Glutamatergic neuron (in vitro differentiated cells): ENCODE data around the gene SLC50A1. TPM values are rescaled to one million over a fixed set of nuclear protein-coding genes. Genes with fewer than 3 reads are reported as not detected.
"Not testable (repeated sequence)": the region's sequence is repeated elsewhere in the genome, so short reads cannot be mapped to it uniquely, and the experiment has no call there.

Source experiments
- DNase-seq: peaks from one replicate; pipeline ENCODE4 v3.0.0; 2022
- H3K27ac Mint-ChIP-seq: one replicate; pipeline ENCODE4 v1.8.0; 2020; ENCODE audit warnings: mild to moderate bottlenecking, mixed read lengths, inconsistent platforms; ENCODE audit not compliant: unreplicated experiment
- H3K27me3 Mint-ChIP-seq: one replicate; pipeline ENCODE4 v1.8.0; 2020; ENCODE audit warnings: mild to moderate bottlenecking, moderate library complexity, mixed read lengths, inconsistent platforms; ENCODE audit not compliant: unreplicated experiment
- H3K36me3 Mint-ChIP-seq: one replicate; pipeline ENCODE4 v1.8.0; 2020; ENCODE audit warnings: mild to moderate bottlenecking, mixed read lengths, inconsistent platforms; ENCODE audit not compliant: unreplicated experiment
- H3K4me1 Mint-ChIP-seq: one replicate; pipeline ENCODE4 v1.8.0; 2020; ENCODE audit warnings: mild to moderate bottlenecking, low read depth, mixed read lengths, inconsistent platforms; ENCODE audit not compliant: unreplicated experiment
- H3K4me3 Mint-ChIP-seq: one replicate; pipeline ENCODE4 v1.8.0; 2020; ENCODE audit warnings: mild to moderate bottlenecking, mixed read lengths, inconsistent platforms; ENCODE audit not compliant: unreplicated experiment
- H3K9me3 Mint-ChIP-seq: one replicate; pipeline ENCODE4 v1.8.0; 2020; ENCODE audit warnings: mild to moderate bottlenecking, moderate library complexity, mixed read lengths, inconsistent platforms; ENCODE audit not compliant: unreplicated experiment
- CTCF ChIP-seq: fragments of 200-600 bp; sonication (generic); IDR thresholded peaks from one replicate; pipeline ENCODE4 v1.5.0; 2021; ENCODE audit not compliant: partially characterized antibody, unreplicated experiment
- total RNA-seq: library from RNA; stranded (reverse); fragmentation: NEBNext Ultra II Directional; extraction: Animal tissue kit (Norgen Biotek cat#: 25700); gene quantifications from one replicate; pipeline ENCODE4 v1.2.1, GENCODE V29; 2021; ENCODE audit not compliant: unreplicated experiment

The SLC50A1 gene
- total RNA-seq, 1 donor from 2014 or later: 8.6 TPM

- Mint-ChIP-seq H3K4me3 (no peak overlapping the region), H3K9me3 (peaks cover 5% of the 10 kb centered on the region), H3K27ac (no peak overlapping the region), H3K36me3 (no peaks in the 10 kb centered on the region), H3K27me3 (no peaks in the 10 kb centered on the region), H3K4me1 (no peaks in the 10 kb centered on the region)
- DNase-seq: no peak
- TF ChIP-seq CTCF: no peak
Observed at GRCh38 chr1:155160128-155160527, 24.5 kb downstream of the SLC50A1 start.

- DNase-seq, H3K9me3 Mint-ChIP-seq, H3K4me3 Mint-ChIP-seq: not testable (repeated sequence)
Observed at GRCh38 chr1:155162631-155163030, 27.0 kb downstream of the SLC50A1 start.

GRCh38 chr1:155163785-155164184 is 28.1 kb downstream of the SLC50A1 start:
- H3K4me3 Mint-ChIP-seq: peak overlapping the region; percentile 3
- DNase-seq, H3K4me1 Mint-ChIP-seq, H3K27ac Mint-ChIP-seq, H3K9me3 Mint-ChIP-seq, H3K36me3 Mint-ChIP-seq, H3K27me3 Mint-ChIP-seq: not testable (repeated sequence)

More at GRCh38 chr1:155162631-155163030, 27.0 kb downstream of the SLC50A1 start:
- not testable (repeated sequence) for H3K27me3 Mint-ChIP-seq, H3K27ac Mint-ChIP-seq, H3K36me3 Mint-ChIP-seq, H3K4me1 Mint-ChIP-seq

GRCh38 chr1:155164625-155165024 is 29.0 kb downstream of the SLC50A1 start:
- H3K27ac Mint-ChIP-seq, H3K36me3 Mint-ChIP-seq, DNase-seq, H3K9me3 Mint-ChIP-seq, H3K4me3 Mint-ChIP-seq, H3K4me1 Mint-ChIP-seq, H3K27me3 Mint-ChIP-seq: not testable (repeated sequence)

- H3K27me3 Mint-ChIP-seq: peaks cover 7% of the 10 kb centered on the region
- H3K9me3 Mint-ChIP-seq: peaks cover 2% of the 10 kb centered on the region
- H3K36me3 Mint-ChIP-seq: no peaks in the 10 kb centered on the region
- H3K4me1 Mint-ChIP-seq: peaks cover 8% of the 10 kb centered on the region
- peak overlapping the region; percentile 33 for H3K27ac Mint-ChIP-seq
- H3K4me3 Mint-ChIP-seq: peak overlapping the region; percentile 42
- DNase-seq: no peak
- TF ChIP-seq CTCF: no peak
Observed at GRCh38 chr1:155166051-155166470, 30.4 kb downstream of the SLC50A1 start.

- H3K27me3 Mint-ChIP-seq: peaks cover 7% of the 10 kb centered on the region
- peaks cover 8% of the 10 kb centered on the region for H3K4me1 Mint-ChIP-seq
- H3K27ac Mint-ChIP-seq: peak overlapping the region; percentile 62
- peak; percentile 64 for DNase-seq
- peak overlapping the region; percentile 76 for H3K4me3 Mint-ChIP-seq
- peaks cover 2% of the 10 kb centered on the region for H3K9me3 Mint-ChIP-seq
- TF ChIP-seq CTCF: no peak
- H3K36me3 Mint-ChIP-seq: no peaks in the 10 kb centered on the region
Observed at GRCh38 chr1:155166471-155167165, 31.0 kb downstream of the SLC50A1 start.
